HG02981 (cell line): ENCODE measurements around the gene NUTM2D.
"Not testable (repeated sequence)": the region's sequence is repeated elsewhere in the genome, so short reads cannot be mapped to it uniquely, and the experiment has no call there.

Experiments used
- ATAC-seq: cut with Tn5 transposase; IDR thresholded peaks from one replicate; pipeline ENCODE4 v1.9.1; 2021; ENCODE audit warnings: mild to moderate bottlenecking, moderate library complexity; ENCODE audit not compliant: unreplicated experiment

NUTM2D gene

GRCh38 chr10:87369514-87370112 lies 12.1 kb downstream of the NUTM2D start:
- ATAC-seq, result not testable (repeated sequence)

GRCh38 chr10:87374091-87374490 lies 16.5 kb downstream of the NUTM2D start:
- ATAC-seq, result not testable (repeated sequence)

- not testable (repeated sequence) for ATAC-seq
Measured at GRCh38 chr10:87379115-87379514, 21.6 kb downstream of the NUTM2D start.

- ATAC-seq, result not testable (repeated sequence)
Measured at GRCh38 chr10:87383149-87383857, 25.8 kb downstream of the NUTM2D start.

- ATAC-seq, result not testable (repeated sequence)
Measured at GRCh38 chr10:87384283-87384682, 26.7 kb downstream of the NUTM2D start.

DNA sequence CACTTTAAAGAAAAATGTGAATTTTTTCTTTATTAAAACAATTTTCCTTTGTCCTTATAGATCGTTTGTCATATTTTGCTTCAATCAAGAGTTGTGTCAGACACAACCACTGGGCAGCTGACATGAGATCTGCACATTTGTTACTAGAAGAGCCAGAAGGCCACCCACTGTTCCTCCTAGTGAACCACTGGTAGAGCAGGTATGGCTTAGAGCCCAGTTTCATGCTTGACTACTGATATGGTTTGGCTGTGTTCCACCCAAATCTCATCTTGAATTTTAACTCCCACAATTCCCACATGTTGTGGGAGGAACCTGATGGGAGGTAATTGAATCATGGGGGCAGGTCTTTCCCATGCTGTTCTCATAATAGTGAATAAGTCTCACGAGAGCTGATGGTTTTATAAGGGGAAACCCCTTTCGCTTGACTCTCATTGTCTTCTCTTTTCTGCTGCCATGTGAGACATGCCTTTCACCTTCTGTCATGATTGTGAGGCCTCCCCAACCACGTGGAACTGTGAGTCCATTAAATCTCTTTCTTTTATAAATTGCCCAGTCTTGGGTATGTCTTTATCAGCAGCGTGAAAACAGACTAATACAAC lies 28.3 kb downstream of the NUTM2D start:
- not testable (repeated sequence) for ATAC-seq

DNA sequence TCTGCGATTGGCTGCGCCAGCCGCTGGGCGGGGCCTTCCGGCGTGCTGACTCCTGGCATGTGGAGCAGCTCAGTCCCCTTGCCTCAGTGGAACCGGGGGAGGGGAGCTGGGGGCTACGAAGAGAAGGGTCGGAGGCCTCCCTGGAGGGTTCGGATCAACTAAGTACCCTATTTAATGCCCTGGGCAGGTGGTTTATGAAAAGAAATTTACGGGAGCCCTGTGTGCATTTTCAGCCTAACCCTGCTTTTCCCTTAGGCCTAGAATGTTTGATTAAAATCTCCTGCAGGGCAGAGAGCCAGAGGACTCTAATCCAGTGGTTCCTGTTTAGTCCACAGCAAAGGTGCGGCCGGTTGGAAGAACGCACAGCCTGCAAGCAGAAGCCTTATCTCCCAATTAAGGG lies 33.8 kb downstream of the NUTM2D start:
- ATAC-seq, result not testable (repeated sequence)

GRCh38 chr10:87396206-87396605 lies 38.7 kb downstream of the NUTM2D start:
- not testable (repeated sequence) for ATAC-seq

GRCh38 chr10:87398436-87398835 lies 40.9 kb downstream of the NUTM2D start:
- ATAC-seq, result not testable (repeated sequence)

DNA sequence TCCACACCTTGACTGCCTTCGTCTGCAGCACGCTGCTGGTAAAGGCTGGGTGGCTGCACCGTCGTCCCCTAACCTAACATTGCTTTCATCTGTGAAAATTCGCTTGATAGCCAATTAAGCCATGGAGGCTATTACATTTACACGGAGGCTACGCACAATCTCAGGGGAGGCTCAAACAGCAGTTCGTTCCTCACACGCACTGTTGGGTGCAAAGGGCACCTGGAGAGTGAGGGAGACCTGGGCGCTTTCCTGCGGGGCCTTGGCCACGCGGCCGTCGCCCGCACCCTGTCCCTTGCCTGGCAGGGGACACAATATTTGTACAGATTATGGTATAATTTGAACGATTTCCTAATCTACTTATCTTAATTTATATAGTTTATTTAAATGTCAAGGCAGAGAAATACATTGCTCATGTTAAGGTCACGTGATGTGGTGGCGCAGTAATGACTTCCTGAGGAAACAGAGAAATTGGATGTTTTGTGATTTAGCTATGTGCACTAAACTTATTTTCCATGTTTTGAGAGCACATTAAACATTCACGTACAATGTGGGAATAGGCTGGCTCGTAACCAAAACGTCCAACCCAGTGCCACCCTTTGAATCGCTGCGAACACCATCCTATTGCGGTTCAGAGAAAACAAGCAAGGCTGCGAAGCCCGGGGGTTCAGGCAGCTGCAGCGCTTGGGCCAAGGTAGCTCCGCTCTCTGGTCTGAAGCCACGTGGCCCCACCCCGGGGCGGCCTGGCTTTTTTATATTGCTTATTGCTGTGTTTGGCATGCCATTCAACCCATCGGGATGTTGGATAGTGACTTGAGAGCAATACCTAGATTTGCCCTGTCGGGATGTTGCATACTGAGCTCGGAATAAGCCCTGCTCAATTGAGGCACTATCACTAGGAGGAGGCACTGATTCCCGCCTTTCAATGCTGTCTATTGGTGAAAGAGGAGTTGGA lies 50.2 kb downstream of the NUTM2D start:
- not testable (repeated sequence) for ATAC-seq

DNA sequence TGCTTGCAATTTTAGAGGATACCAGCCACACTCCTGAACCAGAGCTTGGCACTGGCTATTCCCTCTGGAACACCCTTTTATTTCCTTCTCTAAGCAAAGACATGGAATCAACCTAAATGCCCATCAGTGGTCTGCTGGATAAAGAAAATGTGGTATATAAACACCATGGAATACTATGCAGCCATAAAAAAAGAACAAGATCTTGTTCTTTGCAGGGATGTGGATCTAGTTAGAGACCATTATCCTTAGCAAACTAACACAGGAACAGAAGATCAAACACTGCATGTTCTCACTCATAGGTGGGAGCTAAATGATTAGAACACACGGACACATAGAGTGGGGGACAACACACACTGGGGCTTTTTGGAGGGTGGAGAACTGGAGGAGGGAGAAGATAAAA lies 56.4 kb downstream of the NUTM2D start:
- ATAC-seq, result not testable (repeated sequence)
